GM12878 (cell line): ENCODE data around the gene TIFAB. TPM values are rescaled to one million over a fixed set of nuclear protein-coding genes. Genes with fewer than 3 reads are reported as not detected.

Experiments
- ATAC-seq: fragments of 200-7000 bp; cut with Tn5 transposase; 3 replicates; pipeline ENCODE4 v1.9.1; 2020; ENCODE audit warnings: mild to moderate bottlenecking, moderate library complexity
- BruUV-seq: library from RNA; stranded (reverse); fragments of 400-500 nt; replicated peaks from 2 replicates; lab custom pipeline; 2021; lab: Mats Ljungman, UMichigan
- CTCF ChIA-PET: fragments of 300-600 bp; sonication (Branson Sonifier 250); formaldehyde crosslinking; extraction: SDS; loops from one replicate; lab custom pipeline; 2021; ENCODE audit warnings: inconsistent platforms; lab: Yijun Ruan, JAX
- POLR2A ChIA-PET: fragments of 350-600 bp; formaldehyde crosslinking; extraction: SDS; loops from one replicate; lab custom pipeline; 2021; ENCODE audit warnings: inconsistent platforms; lab: Charles Lee
- RAD21 ChIA-PET: fragments of 300-600 bp; sonication (Branson Sonifier 250); formaldehyde crosslinking; loops from one replicate; lab custom pipeline; 2023; ENCODE audit warnings: antibody characterized with exemption; ENCODE audit not compliant: unreplicated experiment; lab: Charles Lee
- SMC1A ChIA-PET: fragments of 300-600 bp; sonication (Branson Sonifier 250); formaldehyde crosslinking; loops from one replicate; lab custom pipeline; 2023; ENCODE audit not compliant: unreplicated experiment, uncharacterized antibody; lab: Charles Lee
- DNase-seq: peaks from one replicate; pipeline ENCODE4 v3.0.0-alpha.2; 2011; ENCODE audit warnings: low read depth, low spot score
- FAIRE-seq: peaks from 3 replicates; lab custom pipeline; 2011; peaks lifted over from hg19 to GRCh38; lab: Jason Lieb, UNC
- H2AFZ ChIP-seq: 2 replicates; pipeline ENCODE4 v1.6.0; 2011; ENCODE audit warnings: low read depth, low read length, control low read depth; ENCODE audit not compliant: control insufficient read depth
- H3K27ac ChIP-seq: 2 replicates; pipeline ENCODE4 v1.5.1; 2011; ENCODE audit warnings: control low read depth; ENCODE audit not compliant: control insufficient read depth, insufficient read depth
- H3K27me3 ChIP-seq, 2 experiments: replicated peaks in 1 of 2; 2 replicates each; pipeline versions ENCODE4 v1.6.0 to v1.6.1; 2011; ENCODE audit warnings: low read length in 1 of 2; ENCODE audit not compliant: control insufficient read depth in 2 of 2, insufficient read depth in 2 of 2
- H3K36me3 ChIP-seq, 2 experiments: 2 replicates each; pipeline ENCODE4 v1.5.1; 2011; ENCODE audit warnings: low read length in 1 of 2; ENCODE audit not compliant: control insufficient read depth in 2 of 2, insufficient read depth in 2 of 2
- H3K4me1 ChIP-seq: 2 replicates; pipeline ENCODE4 v1.6.1; 2011; ENCODE audit warnings: mild to moderate bottlenecking, low read length, moderate library complexity, mixed read lengths; ENCODE audit not compliant: control insufficient read depth, insufficient read depth
- H3K4me2 ChIP-seq: 2 replicates; pipeline ENCODE4 v1.6.0; 2011; ENCODE audit warnings: control low read depth; ENCODE audit not compliant: control insufficient read depth, insufficient read depth
- H3K4me3 ChIP-seq: fragments of 200-600 bp; sonication (generic); 2 replicates; pipeline ENCODE4 v1.5.1; 2016
- H3K79me2 ChIP-seq: 2 replicates; pipeline ENCODE4 v1.6.0; 2011; ENCODE audit warnings: low read length; ENCODE audit not compliant: control insufficient read depth, insufficient read depth
- H3K9ac ChIP-seq: 2 replicates; pipeline ENCODE4 v1.8.0; 2011; ENCODE audit warnings: low read length, control low read depth, mixed read lengths; ENCODE audit not compliant: control insufficient read depth, insufficient read depth
- H3K9me3 ChIP-seq: replicated peaks from 3 replicates; pipeline ENCODE4 v1.5.1; 2011; ENCODE audit warnings: mild to moderate bottlenecking, low read length; ENCODE audit not compliant: control insufficient read depth, insufficient read depth
- H4K20me1 ChIP-seq: 2 replicates; pipeline ENCODE4 v1.6.0; 2011; ENCODE audit not compliant: control insufficient read depth, insufficient read depth
- ATF7 ChIP-seq: fragments of 450-650 bp; IDR thresholded peaks from 2 replicates; pipeline ENCODE4 v1.6.1; 2016; ENCODE audit warnings: low read depth, mild to moderate bottlenecking
- CBX3 ChIP-seq: fragments of 200-600 bp; sonication (generic); IDR thresholded peaks from 2 replicates; pipeline ENCODE4 v1.6.1; 2016; ENCODE audit warnings: low read depth, borderline replicate concordance
- CBX5 ChIP-seq: sonication (generic); IDR thresholded peaks from 2 replicates; pipeline ENCODE4 v1.6.1; 2016; ENCODE audit warnings: low read depth, moderate library complexity, mild to moderate bottlenecking, inconsistent platforms
- CREB1 ChIP-seq: IDR thresholded peaks from 2 replicates; pipeline ENCODE4 v1.6.1; 2012; ENCODE audit warnings: low read depth, mild to moderate bottlenecking, inconsistent platforms
- DPF2 ChIP-seq: fragments of 450-650 bp; IDR thresholded peaks from 2 replicates; pipeline ENCODE4 v1.6.1; 2017; ENCODE audit warnings: mild to moderate bottlenecking
- E2F8 ChIP-seq: fragments of 450-650 bp; IDR thresholded peaks from 2 replicates; pipeline ENCODE4 v1.6.1; 2018; ENCODE audit warnings: mild to moderate bottlenecking, low read depth, moderate library complexity; ENCODE audit not compliant: partially characterized antibody
- GATAD2B ChIP-seq: fragments of 450-650 bp; conservative IDR thresholded peaks from 2 replicates; pipeline ENCODE4 v1.6.1; 2017; ENCODE audit warnings: low read depth, mild to moderate bottlenecking, moderate library complexity
- MTA3 ChIP-seq: IDR thresholded peaks from 2 replicates; pipeline ENCODE4 v1.6.1; 2012; ENCODE audit warnings: low read length, inconsistent platforms, borderline replicate concordance
- MXI1 ChIP-seq: fragments of 150-350 bp; IDR thresholded peaks from 2 replicates; pipeline ENCODE4 v1.6.1; 2011; ENCODE audit warnings: low read depth, mild to moderate bottlenecking, inconsistent platforms, low read length, improper control_type of control experiment
- NR2C2 ChIP-seq: IDR thresholded peaks from 2 replicates; pipeline ENCODE4 v1.6.1; 2011; ENCODE audit warnings: borderline replicate concordance, low read depth; ENCODE audit not compliant: control insufficient read depth, insufficient read length
- RBBP5 ChIP-seq: fragments of 200-600 bp; sonication (generic); conservative IDR thresholded peaks from 2 replicates; pipeline ENCODE4 v1.6.1; 2016
- REST ChIP-seq: IDR thresholded peaks from 2 replicates; pipeline ENCODE4 v1.6.1; 2012; ENCODE audit warnings: mild to moderate bottlenecking, low read depth, low read length
- RFX5 ChIP-seq: IDR thresholded peaks from 2 replicates; pipeline ENCODE4 v1.6.1; 2011; ENCODE audit warnings: low read depth, low read length, improper control_type of control experiment
- RUNX3 ChIP-seq: IDR thresholded peaks from 2 replicates; pipeline ENCODE4 v1.6.1; 2012; ENCODE audit warnings: low read length, inconsistent platforms
- TAF1 ChIP-seq: IDR thresholded peaks from 2 replicates; pipeline ENCODE4 v1.6.1; 2011; ENCODE audit warnings: mild to moderate bottlenecking, low read depth, low read length, borderline replicate concordance
- ZBTB33 ChIP-seq: fragments of 450-650 bp; IDR thresholded peaks from 2 replicates; pipeline ENCODE4 v1.6.1; 2017; ENCODE audit warnings: mild to moderate bottlenecking
- ZNF207 ChIP-seq: fragments of 450-650 bp; IDR thresholded peaks from 2 replicates; pipeline ENCODE4 v1.6.1; 2014; ENCODE audit warnings: antibody characterized with exemption, mild to moderate bottlenecking, borderline replicate concordance
- WGBS: methylation state at CpG from one replicate; pipeline ENCODE4 v1.1.6; 2016; ENCODE audit warnings: low lambda C conversion rate; ENCODE audit not compliant: insufficient replicate concordance, insufficient coverage; ENCODE audit errors: missing lambda C conversion rate; 5-methylcytosine and 5-hydroxymethylcytosine counted together
- in situ Hi-C: fragments of 300-500 bp; cut with MboI; formaldehyde crosslinking; loops from 9 replicates; pipeline ENCODE4 v1.14.3; 2018; ENCODE audit warnings: mixed read lengths
- intact Hi-C: fragments of 100-400 bp; cut with micrococcal nuclease; formaldehyde crosslinking; loops from one replicate; pipeline ENCODE4 v1.14.2; 2022; ENCODE audit not compliant: unreplicated experiment
- polyA plus RNA-seq, 11 experiments: library from polyadenylated mRNA; depleted of rRNA in 4 of 11; unstranded in 6 of 11; stranded (reverse) in 5 of 11; fragments of >200 nt; fragmentation: Nextera tagmentation in 4 of 11; fragmentation: Illumina TruSeq in 1 of 11; extraction: Ambion mirVana in 4 of 11; extraction: Trizol in 1 of 11; gene quantifications; 1 replicate in 1 of 11; 2 replicates in 10 of 11; pipeline versions ENCODE4 v1.2.1 to v1.2.3, GENCODE V29; 2011 to 2016; ENCODE audit warnings: inconsistent platforms in 2 of 11, missing spikeins in 2 of 11, low read depth in 1 of 11
- total RNA-seq, 4 experiments: library from RNA; depleted of rRNA in 3 of 4; stranded (reverse); fragments of >200 nt in 3 of 4; fragmentation: Illumina TruSeq in 1 of 4; extraction: Trizol in 1 of 4; gene quantifications; 2 replicates each; pipeline versions ENCODE4 v1.2.1 to v1.2.3, GENCODE V29; 2013 to 2021

TIFAB gene
- total and polyA plus RNA-seq, 10 of the 15 experiments (the other 5 are each of a cell fraction or from before 2014, with no cell fraction given): not detected

- TF ChIP-seq TAF1 (no peak), REST (no peak), RBBP5 (no peak), E2F8 (no peak)
These were observed 26.5 kb downstream of the TIFAB start (continued) for GRCh38 chr5:135425641-135426040.

GRCh38 chr5:135423846-135424168 is 28.3 kb downstream of the TIFAB start:
- ChIA-PET POLR2A (no interaction called here), RAD21 (no interaction called here), CTCF (interaction anchor here (0.6 to 1.2 kb wide), 4 partner anchors 34 to 750 kb away, joined by 3 to 4 read pairs (median 3); no protein-coding TSS in a partner anchor), SMC1A (interaction anchor here (1.1 to 1.6 kb wide), 3 partner anchors 12 to 142 kb away, joined by 3 to 4 read pairs (median 3); no protein-coding TSS in a partner anchor)
- no peak overlapping the region for H3K4me2 ChIP-seq
- H3K9me3 ChIP-seq: peaks cover 3% of the 10 kb centered on the region; the same call in 2 of the 3 replicates
- H4K20me1 ChIP-seq: no peaks in the 10 kb centered on the region
- 31% methylated on average over 1 of the region's 1 CpG for WGBS
- no peak for ATAC-seq
- peaks cover 0 to 3% of the 10 kb centered on the region in 2 experiments; a peak in 1 of 4 replicates for H3K27me3 ChIP-seq
- no TSS peak for BruUV-seq
- no peaks in the 10 kb centered on the region for H3K4me1 ChIP-seq
- H3K4me3 ChIP-seq: no peak overlapping the region
- no peaks in the 10 kb centered on the region for H3K79me2 ChIP-seq
- no peak overlapping the region for H3K27ac ChIP-seq
- no peak overlapping the region for H3K9ac ChIP-seq
- H3K36me3 ChIP-seq: no peaks in the 10 kb centered on the region
- no peak for DNase-seq
- in situ Hi-C loops: no loop called here
- no peak overlapping the region for H2AFZ ChIP-seq
- intact Hi-C loops: no loop called here
- no peak for FAIRE-seq
- TF ChIP-seq NR2C2: no peak
- no peak for TF ChIP-seq ZBTB33
- no peak for TF ChIP-seq CBX5
- no peak for TF ChIP-seq ATF7
- TF ChIP-seq CBX3: no peak
- no peak for TF ChIP-seq GATAD2B
- no peak for TF ChIP-seq CREB1
- no peak for TF ChIP-seq RFX5
- TF ChIP-seq MTA3: no peak
- no peak for TF ChIP-seq RUNX3
- TF ChIP-seq ZNF207: no peak
- no peak for TF ChIP-seq MXI1
- TF ChIP-seq DPF2: no peak
